NT2/D1 (cell line): Measurements from ENCODE around the gene PRSS38.

Source experiments
- SUZ12 ChIP-seq: IDR thresholded peaks from 2 replicates; pipeline ENCODE4 v1.6.1; 2011; ENCODE audit not compliant: insufficient read length, insufficient read depth; ENCODE audit errors: extremely low read depth
- YY1 ChIP-seq: IDR thresholded peaks from 2 replicates; pipeline ENCODE4 v1.6.1; 2011; ENCODE audit not compliant: insufficient read length, insufficient read depth

DNA sequence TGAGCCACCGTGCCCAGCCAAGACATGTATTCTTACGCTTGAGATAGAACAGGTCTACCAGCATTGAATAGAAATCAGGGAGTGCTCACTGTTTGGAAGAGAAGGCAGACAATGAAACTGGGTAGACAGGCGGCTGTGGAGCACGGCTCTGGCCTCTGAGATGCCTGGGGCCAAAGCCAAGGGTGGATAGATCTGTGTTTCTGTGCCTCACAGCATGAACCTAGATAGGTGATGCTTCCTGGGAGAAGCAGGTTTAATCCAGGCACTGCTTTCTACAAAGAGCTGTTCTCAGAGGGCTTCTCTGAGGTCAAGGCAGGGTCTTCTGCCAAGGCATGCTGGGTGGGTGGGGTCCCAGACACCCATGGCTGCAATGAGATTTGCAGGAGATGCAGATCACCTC lies 24.6 kb upstream of the PRSS38 start:
- TF ChIP-seq YY1 = no peak
- TF ChIP-seq SUZ12 = no peak
